ENCODE measurements around the gene RPF1. TPM values are rescaled to one million over a fixed set of nuclear protein-coding genes. Genes with fewer than 3 reads are reported as not detected.

The RPF1 gene
- total RNA-seq, 2 donors from 2014 or later, result 26.1 to 31.4 TPM

- H3K27me3 ChIP-seq, result no peaks in the 10 kb centered on the region
- no peak overlapping the region for H3K4me3 ChIP-seq
- H3K36me3 ChIP-seq, result no peaks in the 10 kb centered on the region
- no peaks in the 10 kb centered on the region for H3K4me1 ChIP-seq
- H3K9me3 ChIP-seq, result no peaks in the 10 kb centered on the region
- intact Hi-C loops (cut with DNase I), result loop anchor here (10.0 kb wide), 1 partner anchor 80 kb away; no protein-coding TSS in a partner anchor
- DNase-seq, result no peak
- no peak for TF ChIP-seq CTCF (IDR thresholded peaks at IDR 0.05)
- no peak overlapping the region for H3K9ac ChIP-seq (ENCODE audit: low read depth in 2 of 2, low read length in 2 of 2)
- H3K27ac ChIP-seq, result no peak overlapping the region
Observed at GRCh38 chr1:84524590-84524989, 45.5 kb downstream of the RPF1 start.

GRCh38 chr1:84525779-84526178 is 46.7 kb downstream of the RPF1 start:
- Histone ChIP-seq H3K36me3 (no peaks in the 10 kb centered on the region), H3K27ac (no peak overlapping the region), H3K27me3 (no peaks in the 10 kb centered on the region), H3K9me3 (no peaks in the 10 kb centered on the region), H3K4me1 (no peaks in the 10 kb centered on the region), H3K4me3 (no peak overlapping the region), H3K9ac (ENCODE audit: low read depth in 2 of 2, low read length in 2 of 2) (no peak overlapping the region)
- intact Hi-C loops (cut with DNase I), result loop anchor here (10.0 kb wide), 1 partner anchor 81 kb away; no protein-coding TSS in a partner anchor
- TF ChIP-seq CTCF (IDR thresholded peaks at IDR 0.05), result no peak
- no peak for DNase-seq

DNA sequence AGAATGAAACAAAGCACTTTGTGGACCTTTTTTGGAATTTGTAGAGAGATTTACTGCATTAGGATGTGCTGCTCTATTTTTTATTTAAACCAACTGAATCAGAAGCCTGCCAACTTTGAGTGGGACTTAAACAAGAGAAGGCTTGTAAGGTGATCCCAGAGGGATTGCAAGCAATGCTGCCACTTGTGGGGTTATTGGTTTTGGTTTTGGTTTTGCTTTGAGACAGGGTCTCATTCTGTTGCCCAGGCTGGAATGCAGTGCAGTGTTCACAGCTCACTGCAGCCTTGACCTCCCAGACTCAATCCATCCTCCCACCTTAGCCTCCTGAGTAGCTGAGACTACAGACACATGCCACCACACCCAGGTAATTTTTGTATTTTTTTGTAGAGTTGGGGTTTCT is 59.5 kb downstream of the RPF1 start:
- Histone ChIP-seq H3K27me3 (no peaks in the 10 kb centered on the region), H3K36me3 (no peaks in the 10 kb centered on the region), H3K4me3 (no peak overlapping the region), H3K9ac (ENCODE audit: low read depth in 2 of 2, low read length in 2 of 2) (no peak overlapping the region), H3K4me1 (no peaks in the 10 kb centered on the region), H3K27ac (no peak overlapping the region), H3K9me3 (no peaks in the 10 kb centered on the region)
- intact Hi-C loops (cut with DNase I), result no loop called here
- TF ChIP-seq CTCF (IDR thresholded peaks at IDR 0.05), result no peak
- no peak for DNase-seq

DNA sequence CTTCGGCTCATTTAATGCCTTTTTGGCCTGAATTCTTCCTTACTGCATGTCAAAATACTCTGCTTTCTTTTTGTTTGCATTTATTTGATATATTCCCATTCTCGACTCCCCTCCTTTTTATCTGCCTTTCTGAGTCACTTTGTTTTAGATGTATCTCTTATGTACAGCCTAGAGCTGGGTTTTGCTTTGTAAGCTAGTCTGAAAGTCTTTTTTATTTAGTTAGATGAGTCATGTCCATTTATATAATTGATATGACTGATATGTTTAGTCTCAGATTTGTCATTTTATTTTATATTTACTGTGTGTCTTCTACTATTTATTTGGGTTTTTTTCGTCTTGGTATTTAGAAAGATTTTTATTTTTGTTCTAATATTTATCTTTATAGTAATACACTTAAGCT is 60.9 kb downstream of the RPF1 start:
- no peaks in the 10 kb centered on the region for H3K4me1 ChIP-seq

GRCh38 chr1:84540759-84541158 is 61.7 kb downstream of the RPF1 start:
- DNase-seq, result no peak
- no peak overlapping the region for H3K4me3 ChIP-seq
- no peaks in the 10 kb centered on the region for H3K36me3 ChIP-seq
- no peaks in the 10 kb centered on the region for H3K27me3 ChIP-seq
- H3K4me1 ChIP-seq, result no peaks in the 10 kb centered on the region
- no peaks in the 10 kb centered on the region for H3K9me3 ChIP-seq
- no peak overlapping the region for H3K27ac ChIP-seq
- no peak for TF ChIP-seq CTCF (IDR thresholded peaks at IDR 0.05)
- intact Hi-C loops (cut with DNase I), result no loop called here
- H3K9ac ChIP-seq (ENCODE audit: low read depth in 2 of 2, low read length in 2 of 2), result no peak overlapping the region

More for the DNA sequence above, 60.9 kb downstream of the RPF1 start:
- no peak overlapping the region for H3K4me3 ChIP-seq
- TF ChIP-seq CTCF (IDR thresholded peaks at IDR 0.05), result no peak
- DNase-seq, result no peak
- no peaks in the 10 kb centered on the region for H3K36me3 ChIP-seq
- no peak overlapping the region for H3K27ac ChIP-seq
- no peak overlapping the region for H3K9ac ChIP-seq (ENCODE audit: low read depth in 2 of 2, low read length in 2 of 2)
- no peaks in the 10 kb centered on the region for H3K9me3 ChIP-seq
- intact Hi-C loops (cut with DNase I), result no loop called here
- H3K27me3 ChIP-seq, result no peaks in the 10 kb centered on the region

DNA sequence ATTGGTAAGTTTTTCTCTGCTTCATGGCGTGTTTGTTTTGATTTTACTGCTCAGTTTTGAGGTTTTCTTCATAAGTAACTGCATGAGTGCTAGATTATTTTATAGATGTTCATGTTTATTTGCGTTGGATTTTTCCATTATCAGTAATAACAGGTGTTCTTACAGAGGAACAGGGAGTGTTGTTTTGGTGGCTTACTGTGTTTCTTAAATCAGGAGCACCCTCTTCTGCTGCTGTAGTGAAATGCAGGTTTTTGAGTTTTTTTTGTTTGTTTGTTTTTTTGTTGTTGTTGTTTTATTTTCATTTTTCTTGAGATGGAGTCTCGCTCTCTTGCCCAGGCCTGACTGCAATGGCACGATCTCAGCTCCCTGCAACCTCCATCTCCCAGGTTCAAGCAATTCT is 62.6 kb downstream of the RPF1 start:
- Histone ChIP-seq H3K9ac (ENCODE audit: low read depth in 2 of 2, low read length in 2 of 2) (no peak overlapping the region), H3K27ac (no peak overlapping the region), H3K36me3 (no peaks in the 10 kb centered on the region), H3K27me3 (no peaks in the 10 kb centered on the region), H3K4me3 (no peak overlapping the region), H3K9me3 (no peaks in the 10 kb centered on the region), H3K4me1 (no peaks in the 10 kb centered on the region)
- intact Hi-C loops (cut with DNase I), result no loop called here
- no peak for TF ChIP-seq CTCF (IDR thresholded peaks at IDR 0.05)
- no peak for DNase-seq
